Measurements from ENCODE around the gene PLA2G4A.
"Not testable (repeated sequence)": the region's sequence is repeated elsewhere in the genome, so short reads cannot be mapped to it uniquely, and the experiment has no call there.

Gene PLA2G4A

DNA sequence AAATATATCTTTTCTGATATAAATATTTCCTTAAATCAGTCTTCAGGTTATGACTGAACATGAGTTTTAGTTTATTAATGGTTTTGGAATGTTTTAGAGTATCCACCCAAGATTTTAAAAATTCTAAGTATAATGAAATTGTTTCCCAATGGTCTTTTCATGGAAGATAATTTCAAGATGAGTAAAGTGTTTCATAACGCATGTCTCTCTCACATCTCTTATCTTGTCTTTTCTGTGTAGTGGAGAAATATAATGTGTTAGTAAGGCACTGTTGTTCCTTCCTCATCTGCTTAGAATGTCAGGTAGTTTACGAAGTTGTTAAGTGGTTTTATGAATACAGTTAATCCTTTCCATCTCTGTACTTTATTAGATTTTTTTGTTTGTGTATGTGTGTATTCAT is 49.6 kb downstream of the PLA2G4A start:
- no peak for DNase-seq

GRCh38 chr1:186880982-186881381 is 52.2 kb downstream of the PLA2G4A start:
- no peak for DNase-seq

DNA sequence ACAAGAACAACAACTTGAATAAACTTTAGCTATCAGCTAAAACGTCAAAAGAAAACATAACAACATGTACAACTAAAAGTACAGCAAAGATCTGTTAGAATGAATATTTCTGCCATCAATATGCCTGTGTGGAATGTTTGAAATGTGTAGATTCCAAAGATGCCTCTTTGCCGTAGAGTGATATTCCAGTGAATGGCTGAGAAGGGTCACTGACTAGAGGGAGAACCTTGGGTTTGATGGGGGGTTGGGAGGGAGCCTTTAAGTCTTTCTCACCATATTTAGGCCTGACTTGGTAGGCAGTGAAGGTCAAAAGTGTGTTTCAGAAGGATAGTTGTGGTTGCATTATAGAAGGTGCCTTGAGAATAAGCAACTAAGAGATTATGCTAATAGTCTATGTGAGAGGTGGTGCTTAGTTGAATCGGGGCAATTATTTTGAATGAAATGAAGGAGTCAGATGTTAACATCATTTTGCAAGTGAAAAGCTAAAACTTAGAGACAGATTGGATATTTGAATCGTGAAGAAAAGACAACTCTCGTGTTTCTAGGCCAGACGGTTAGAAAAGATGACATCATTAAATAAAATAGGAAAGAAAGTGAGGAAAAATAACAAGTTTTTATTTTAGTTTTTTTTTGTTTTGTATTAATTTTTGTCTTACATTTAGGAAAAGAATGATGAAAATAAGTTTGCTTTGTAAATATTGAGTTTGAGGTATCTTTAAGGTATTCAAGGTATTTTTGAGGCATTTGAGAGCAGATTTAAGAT is 53.8 kb downstream of the PLA2G4A start:
- no peak for DNase-seq

DNA sequence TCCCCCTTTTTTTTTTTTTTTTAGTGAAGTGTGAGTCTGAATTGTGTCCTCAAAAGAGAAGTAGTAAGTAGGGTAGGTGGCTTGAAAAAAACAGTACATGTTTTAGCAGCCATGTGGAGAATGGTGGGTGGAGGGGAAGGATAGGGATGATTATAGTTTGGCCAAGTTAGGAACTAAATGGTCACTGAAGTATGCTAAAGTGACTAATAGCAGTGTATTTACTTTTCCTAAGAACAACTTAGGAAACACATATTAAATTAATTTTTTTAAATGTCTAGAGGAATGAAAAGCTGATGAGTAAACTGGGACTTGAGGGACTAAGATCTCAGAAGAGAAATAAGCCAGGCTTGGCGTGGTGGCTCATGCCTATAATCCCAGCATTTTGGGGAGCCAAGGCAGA is 55.5 kb downstream of the PLA2G4A start:
- DNase-seq, result no peak

GRCh38 chr1:186887203-186887602 is 58.5 kb downstream of the PLA2G4A start:
- no peak for DNase-seq

DNA sequence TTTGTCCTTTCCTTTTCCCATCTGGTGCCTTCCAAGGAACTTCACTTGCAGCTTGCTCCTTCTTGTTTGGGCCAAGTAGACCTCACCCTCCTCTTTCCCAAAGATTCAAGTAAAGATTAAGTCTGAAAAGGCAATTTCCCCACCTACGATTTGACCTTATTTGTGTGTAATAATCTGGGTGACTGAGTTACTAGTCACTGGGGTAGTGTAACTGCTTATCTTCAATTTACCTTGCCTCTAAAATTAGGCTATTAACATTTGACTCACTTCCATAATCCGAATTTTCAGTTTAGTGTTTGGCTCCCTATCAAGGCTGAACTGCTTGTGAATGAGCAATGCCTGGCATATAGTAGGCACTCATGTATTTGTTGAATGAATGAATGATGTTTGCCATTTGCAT is 59.6 kb downstream of the PLA2G4A start:
- DNase-seq, result no peak

GRCh38 chr1:186892936-186893335 is 64.2 kb downstream of the PLA2G4A start:
- no peak for DNase-seq

DNA sequence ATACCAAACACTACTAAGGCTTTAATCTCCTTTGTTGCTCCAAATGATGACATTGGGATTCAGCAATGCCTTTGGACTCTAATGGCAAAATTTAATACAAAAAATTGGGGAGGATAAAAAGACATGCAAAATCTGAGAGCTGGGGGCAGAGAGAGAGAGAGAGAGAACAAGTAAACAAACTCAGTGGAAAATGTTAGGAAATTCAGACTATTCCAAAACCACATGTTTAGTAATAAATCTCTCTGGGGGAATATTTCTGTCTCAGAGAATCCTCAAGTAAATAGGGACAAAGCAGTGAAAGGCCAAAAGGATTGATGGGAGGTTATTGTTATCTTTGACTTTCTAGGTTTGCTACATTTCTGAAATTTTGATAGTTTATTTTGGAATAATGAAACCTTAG is 65.7 kb downstream of the PLA2G4A start:
- no peak for DNase-seq

DNA sequence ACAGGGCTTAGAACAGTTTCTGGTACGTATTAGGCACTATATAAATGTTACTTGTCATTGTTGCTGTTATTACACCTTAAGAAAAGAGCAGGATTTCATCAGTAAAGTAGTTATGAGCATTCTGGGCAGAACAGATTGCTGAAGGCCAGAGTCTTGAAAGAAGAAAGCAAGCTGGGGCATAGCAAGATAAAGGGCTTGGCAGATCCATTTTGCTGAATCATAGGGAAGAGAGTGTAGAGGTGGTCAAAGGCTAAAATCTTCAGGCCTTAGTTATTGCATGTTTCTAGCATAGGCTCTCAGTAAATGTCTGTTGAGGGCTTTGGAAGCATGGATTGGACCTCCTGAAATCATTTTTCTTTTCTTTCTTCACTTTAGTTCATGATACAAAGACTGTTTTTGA is 67.5 kb downstream of the PLA2G4A start:
- no peak for DNase-seq

DNA sequence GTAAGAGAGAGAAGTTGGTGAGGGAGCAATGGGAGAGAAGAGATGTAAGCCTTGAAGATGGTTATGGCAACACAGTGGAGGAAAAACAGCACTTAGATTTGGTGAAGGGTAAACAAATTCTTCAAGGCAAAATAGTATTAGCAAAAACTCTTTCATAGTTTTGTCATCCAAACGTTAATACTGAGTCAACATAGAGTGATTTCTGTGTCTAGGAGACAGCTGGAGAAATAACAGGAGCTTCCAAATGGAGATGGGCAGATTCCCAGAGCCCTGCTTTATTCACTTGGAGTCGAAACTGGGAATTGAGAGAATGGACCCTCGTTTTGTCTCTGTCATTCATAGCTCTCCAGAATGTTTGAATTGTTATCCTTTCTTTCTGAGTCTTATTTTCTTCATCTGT is 68.3 kb downstream of the PLA2G4A start:
- DNase-seq, result no peak

- DNase-seq, result no peak
These were observed 70.8 kb downstream of the PLA2G4A start for GRCh38 chr1:186899577-186899976.

DNA sequence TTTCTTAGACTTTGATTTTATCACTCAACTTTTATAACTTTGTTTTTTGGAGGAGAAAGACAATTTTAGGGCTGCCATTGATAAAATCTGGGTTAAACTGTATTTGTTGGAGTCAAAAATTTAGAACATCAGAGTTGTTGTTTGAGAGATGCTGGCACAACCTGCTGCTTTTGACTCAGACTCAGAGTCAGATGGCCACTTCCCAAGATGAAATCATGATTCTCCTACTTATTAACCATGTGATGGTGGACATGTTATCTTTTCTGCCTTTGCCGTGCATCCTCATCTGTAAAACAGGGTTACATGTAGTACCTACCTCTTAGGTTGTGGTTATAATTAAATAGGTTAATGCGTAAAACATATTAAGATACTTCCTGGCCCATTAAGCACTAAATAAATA is 71.2 kb downstream of the PLA2G4A start:
- DNase-seq, result no peak

GRCh38 chr1:186900539-186901237 is 71.9 kb downstream of the PLA2G4A start:
- DNase-seq, result no peak

- no peak for DNase-seq
These were observed 72.9 kb downstream of the PLA2G4A start for GRCh38 chr1:186901631-186902030.

GRCh38 chr1:186903374-186904136 is 74.8 kb downstream of the PLA2G4A start:
- DNase-seq, result no peak

DNA sequence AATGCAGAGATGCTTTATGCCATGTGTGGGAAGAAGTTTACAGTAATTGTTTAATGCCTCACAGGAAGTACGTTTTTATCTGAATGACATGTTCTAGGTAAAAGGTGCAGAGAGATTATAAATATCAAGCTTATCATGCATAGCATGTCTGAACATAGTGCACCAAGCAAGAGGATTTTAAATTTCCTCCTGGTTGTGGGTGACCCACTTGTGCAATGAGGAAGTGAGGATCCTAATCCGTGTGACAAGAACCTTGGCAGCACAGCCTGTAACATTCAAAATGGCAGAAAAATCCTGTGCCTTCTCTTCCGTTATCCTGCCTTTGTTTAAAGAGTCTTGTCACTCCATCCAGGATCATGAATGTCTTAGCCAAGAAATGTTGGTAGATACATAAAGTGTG is 75.6 kb downstream of the PLA2G4A start:
- DNase-seq, result no peak

- DNase-seq, result no peak
These were observed 76.8 kb downstream of the PLA2G4A start for GRCh38 chr1:186905561-186905960.

- peak; percentile 7 for DNase-seq
These were observed 86.8 kb downstream of the PLA2G4A start for GRCh38 chr1:186915555-186915954.

DNA sequence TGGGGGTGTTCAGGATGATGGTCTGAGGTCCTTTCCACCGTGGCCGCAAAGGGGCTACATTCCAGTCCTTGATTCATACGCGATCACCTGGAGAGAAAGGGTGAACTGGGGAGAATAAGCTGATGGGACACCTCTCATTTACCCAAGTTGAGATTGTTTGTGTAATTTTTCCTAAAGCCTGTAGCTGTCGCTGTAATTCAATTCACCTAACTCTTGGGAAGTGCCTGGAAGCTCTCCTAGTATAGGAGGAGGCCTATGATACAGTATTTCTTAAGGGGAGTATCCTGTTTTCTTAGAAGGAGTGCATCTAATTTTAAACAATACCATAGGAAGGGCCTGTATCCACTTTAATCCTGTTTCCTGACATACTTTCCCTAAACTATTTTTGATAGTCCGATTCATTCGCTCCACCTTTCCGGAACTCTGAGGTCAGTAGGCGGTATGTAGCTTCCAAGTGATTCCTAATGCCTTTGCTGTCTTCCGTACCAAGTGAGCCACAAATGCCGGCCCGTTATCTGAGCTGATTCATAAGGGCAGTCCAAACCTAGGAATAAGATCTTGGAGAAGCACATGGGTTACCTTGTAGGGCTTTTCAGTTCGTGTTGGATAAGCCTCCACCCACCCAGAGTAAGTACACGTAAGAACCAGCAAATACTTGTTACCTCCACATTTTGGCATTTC is 88.5 kb downstream of the PLA2G4A start:
- peak; percentile 60 for DNase-seq

DNA sequence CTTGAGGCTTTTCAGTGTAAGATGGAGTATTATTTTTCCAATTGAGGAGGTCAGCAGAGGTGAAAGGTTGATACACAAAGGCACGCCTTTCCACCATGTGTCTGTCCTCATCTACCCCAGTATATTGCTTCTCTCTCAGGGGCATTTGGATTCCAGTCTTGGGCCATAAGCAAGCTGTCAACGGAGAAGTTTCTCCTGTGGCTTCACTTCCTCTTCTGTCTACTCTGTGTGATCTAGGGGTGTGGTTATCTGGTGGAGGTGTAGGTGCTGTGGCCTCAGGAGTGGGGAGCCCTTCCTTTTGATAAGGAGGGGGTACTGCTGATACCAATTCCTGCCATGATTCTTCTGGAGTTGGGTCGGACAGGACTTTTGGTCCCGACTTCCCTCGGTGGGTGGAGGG is 92.6 kb downstream of the PLA2G4A start:
- not testable (repeated sequence) for DNase-seq

- DNase-seq, result not testable (repeated sequence)
These were observed 94.1 kb downstream of the PLA2G4A start for GRCh38 chr1:186922814-186923213.

DNA sequence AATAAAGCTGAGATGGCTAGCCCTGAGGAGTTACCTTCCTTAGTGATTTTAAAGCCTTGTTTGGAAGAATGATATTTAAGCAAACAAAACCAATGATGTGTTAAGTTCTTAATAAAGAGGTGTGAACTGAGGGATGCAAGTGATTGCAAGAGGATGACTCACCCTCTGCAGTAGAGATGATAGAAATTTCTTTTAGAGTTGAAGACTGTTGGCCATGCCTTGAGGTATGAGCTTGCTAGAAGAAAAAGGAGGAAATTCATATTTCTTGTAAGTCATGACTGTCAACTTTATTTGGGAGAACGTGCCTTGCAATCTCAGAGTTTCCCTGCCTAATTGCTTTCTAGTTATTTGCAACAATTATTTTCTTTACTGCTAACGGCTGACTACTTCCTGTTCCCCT is 94.7 kb downstream of the PLA2G4A start:
- peak; percentile 35 for DNase-seq

Measured in DMS53 (cell line).